Hair follicular keratinocyte (primary cell): ENCODE data around the gene ZNF141. TPM values are rescaled to one million over a fixed set of nuclear protein-coding genes. Genes with fewer than 3 reads are reported as not detected.

ENCODE experiments used
- total RNA-seq: library from RNA; depleted of rRNA; stranded (reverse); fragments of >200 nt; gene quantifications from 2 replicates; pipeline ENCODE4 v1.2.3, GENCODE V29; 2015

ZNF141 gene
- total RNA-seq = 1.9 and 3.1 TPM in 2 replicates

GRCh38 chr4:337143-337931 is at the start of gene ZNF141:
TSS of gene ZNF141 (plus strand) at chr4:337814. CDS start at chr4:337984, 170 bp downstream.

GRCh38 chr4:304969-305680 is 32.5 kb upstream of the ZNF141 start, which contains the start of gene ZNF732:
TSS of gene ZNF732 (minus strand) at chr4:305474. CDS start at chr4:305310, 164 bp downstream.

Other genes starting within 250 kb of the ZNF141 start
- gene ZNF718, start 213.3 kb upstream of the ZNF141 start, total RNA-seq = 2.3 and 3.4 TPM in 2 replicates
- 1.2 and 1.4 TPM in 2 replicates for gene ZNF732, start 32.3 kb upstream of the ZNF141 start, total RNA-seq
- gene ZNF721, start 161.3 kb downstream of the ZNF141 start, total RNA-seq = 10.6 and 11.5 TPM in 2 replicates
- 24.9 and 27.9 TPM in 2 replicates for gene PIGG, start 161.4 kb downstream of the ZNF141 start, total RNA-seq
- not detected in 2 replicates for gene TMEM271, start 238.5 kb downstream of the ZNF141 start, total RNA-seq